ENCODE data around the gene IDH2. TPM values are rescaled to one million over a fixed set of nuclear protein-coding genes. Genes with fewer than 3 reads are reported as not detected.

IDH2 gene
- total and polyA plus RNA-seq, 10 of the 15 experiments (the other 5 are each of a cell fraction or from before 2014, with no cell fraction given): 2.3 to 358 (median 242) TPM

DNA sequence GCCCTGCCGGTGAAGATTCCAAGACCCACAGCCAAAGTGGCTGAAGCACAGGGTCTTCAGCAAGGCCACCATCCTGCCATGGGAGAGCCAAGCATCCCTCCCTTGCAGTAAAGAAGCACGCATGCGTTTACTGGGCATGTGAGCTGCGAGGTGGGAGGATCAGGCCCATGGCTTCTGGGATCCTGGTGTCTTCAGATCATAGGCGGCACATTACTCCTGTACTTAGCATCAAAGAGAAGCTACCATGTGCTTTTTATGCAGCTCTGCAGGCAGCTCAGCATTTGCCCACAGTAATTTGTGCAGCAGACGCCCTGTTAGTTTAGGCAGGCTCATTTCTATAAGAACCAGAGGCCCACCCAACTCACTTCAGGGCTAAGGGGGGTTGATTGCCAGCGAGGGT is 45.7 kb downstream of the IDH2 start:
- peaks cover 27% of the 10 kb centered on the region for H3K79me2 ChIP-seq (ENCODE audit: control insufficient read depth, insufficient read depth, low read length)
- WGBS (ENCODE audit: insufficient coverage, insufficient replicate concordance, low lambda C conversion rate, missing lambda C conversion rate): 91% methylated on average over 7 of the region's 7 CpGs
- H4K20me1 ChIP-seq (ENCODE audit: control insufficient read depth, insufficient read depth): no peaks in the 10 kb centered on the region
- no peak overlapping the region for H2AFZ ChIP-seq (ENCODE audit: control insufficient read depth, low read depth, low read length)
- peaks cover 2 to 4% of the 10 kb centered on the region in 2 experiments for H3K36me3 ChIP-seq (ENCODE audit: control insufficient read depth in 2 of 2, insufficient read depth in 2 of 2, low read length in 1 of 2)
- no TSS peak for BruUV-seq (replicated peaks)
- FAIRE-seq (no peak), ATAC-seq (no peak), DNase-seq (ENCODE audit: low read depth, low spot score) (no peak)
- H3K4me2 ChIP-seq (ENCODE audit: control insufficient read depth, insufficient read depth): no peak overlapping the region
- ChIA-PET CTCF (interaction anchor here (0.5 to 1.0 kb wide), 4 partner anchors 11 to 40 kb away, joined by 3 to 5 read pairs (median 4); no protein-coding TSS in a partner anchor), RAD21 (ENCODE audit: unreplicated experiment) (interaction anchor here (0.8 kb wide), 1 partner anchor 25 kb away, joined by 3 read pairs; no protein-coding TSS in a partner anchor), POLR2A (interaction anchor here (2.2 kb wide), 1 partner anchor 10 kb away, joined by 7 read pairs; no protein-coding TSS in a partner anchor), SMC1A (ENCODE audit: uncharacterized antibody, unreplicated experiment) (interaction anchor here (0.8 to 2.1 kb wide), 3 partner anchors 9 to 25 kb away, joined by 3 to 5 read pairs (median 5); no protein-coding TSS in a partner anchor)
- intact Hi-C loops (cut with micrococcal nuclease; ENCODE audit: unreplicated experiment) (no loop called here), in situ Hi-C loops (cut with MboI) (no loop called here)
- no peak overlapping the region for H3K27ac ChIP-seq (ENCODE audit: control insufficient read depth, insufficient read depth)
- H3K4me3 ChIP-seq: no peak overlapping the region
- H3K9me3 ChIP-seq (replicated peaks; ENCODE audit: control insufficient read depth, insufficient read depth, low read length): no peaks in the 10 kb centered on the region
- H3K9ac ChIP-seq (ENCODE audit: control insufficient read depth, insufficient read depth, low read length): no peak overlapping the region
- peaks cover 37% of the 10 kb centered on the region for H3K4me1 ChIP-seq (ENCODE audit: control insufficient read depth, insufficient read depth, low read length)
- TF ChIP-seq ZBTB33 (IDR thresholded peaks at IDR 0.05) (no peak), ZNF274 (IDR thresholded peaks at IDR 0.05; ENCODE audit: insufficient read depth, insufficient read length) (no peak), RBBP5 (conservative IDR thresholded peaks at IDR 0.05) (no peak), DPF2 (IDR thresholded peaks at IDR 0.05) (no peak)
- TF ChIP-seq, protein P1, sequence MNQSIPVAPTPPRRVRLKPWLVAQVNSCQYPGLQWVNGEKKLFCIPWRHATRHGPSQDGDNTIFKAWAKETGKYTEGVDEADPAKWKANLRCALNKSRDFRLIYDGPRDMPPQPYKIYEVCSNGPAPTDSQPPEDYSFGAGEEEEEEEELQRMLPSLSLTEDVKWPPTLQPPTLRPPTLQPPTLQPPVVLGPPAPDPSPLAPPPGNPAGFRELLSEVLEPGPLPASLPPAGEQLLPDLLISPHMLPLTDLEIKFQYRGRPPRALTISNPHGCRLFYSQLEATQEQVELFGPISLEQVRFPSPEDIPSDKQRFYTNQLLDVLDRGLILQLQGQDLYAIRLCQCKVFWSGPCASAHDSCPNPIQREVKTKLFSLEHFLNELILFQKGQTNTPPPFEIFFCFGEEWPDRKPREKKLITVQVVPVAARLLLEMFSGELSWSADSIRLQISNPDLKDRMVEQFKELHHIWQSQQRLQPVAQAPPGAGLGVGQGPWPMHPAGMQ (IDR thresholded peaks at IDR 0.05; ENCODE audit: borderline replicate concordance): no peak
- H3K27me3 ChIP-seq (replicated peaks in 1 of 2; ENCODE audit: control insufficient read depth in 2 of 2, insufficient read depth in 2 of 2, low read length in 1 of 2): no peaks in the 10 kb centered on the region

Data from GM12878 (cell line).